HCT116 (cell line): Measurements from ENCODE around the gene ESF1.

Experiments
- MAX ChIP-seq: IDR thresholded peaks from 2 replicates; pipeline ENCODE4 v1.6.1; 2012
- POLR2A ChIP-seq: IDR thresholded peaks from 2 replicates; pipeline ENCODE4 v1.7.0; 2011; ENCODE audit warnings: borderline replicate concordance; ENCODE audit not compliant: insufficient read depth, insufficient read length; ENCODE audit errors: extremely low read depth
- POLR2AphosphoS5 ChIP-seq: IDR thresholded peaks from 2 replicates; pipeline ENCODE4 v1.6.1; 2011; ENCODE audit warnings: mild to moderate bottlenecking, low read depth, low read length, moderate library complexity
- YY1 ChIP-seq: IDR thresholded peaks from 2 replicates; pipeline ENCODE4 v1.6.1; 2011; ENCODE audit warnings: low read length, low read depth, moderate library complexity, mild to moderate bottlenecking; ENCODE audit not compliant: insufficient replicate concordance; ENCODE audit errors: extremely low read depth
- TF ChIP-seq, protein P1 (sequence below), 3 experiments: fragments of 200-600 bp in 1 of 3; sonication (generic) in 1 of 3; IDR thresholded peaks in 2 of 3; conservative IDR thresholded peaks in 1 of 3; 2 replicates each; pipeline ENCODE4 v1.5.1; 2012 to 2017; ENCODE audit warnings: low read depth in 2 of 3, low read length in 2 of 3, antibody characterized with exemption in 1 of 3, borderline replicate concordance in 1 of 3, control low read depth in 1 of 3, mild to moderate bottlenecking in 1 of 3, mixed read lengths in 1 of 3, mixed run types in 1 of 3, moderate library complexity in 1 of 3; ENCODE audit not compliant: insufficient read depth in 1 of 3

DNA sequence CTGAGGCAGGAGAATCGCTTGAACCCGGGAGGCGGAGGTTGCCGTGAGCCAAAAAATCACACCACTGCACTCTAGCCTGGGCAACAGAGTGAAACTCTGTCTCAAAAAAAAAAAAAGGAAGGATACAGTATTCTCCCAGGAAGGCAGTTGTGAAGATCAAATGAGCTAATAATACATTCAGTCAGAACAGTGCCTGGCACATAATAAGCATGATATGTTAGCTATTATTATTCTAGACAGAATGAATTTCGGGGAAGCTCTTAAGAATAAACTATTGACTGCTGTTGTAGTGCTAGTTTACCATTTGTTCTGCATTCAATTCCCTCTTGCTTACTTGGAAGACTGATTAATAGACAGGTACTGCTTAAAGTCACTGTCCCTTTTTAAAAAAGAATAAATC lies 40.7 kb upstream of the ESF1 start:
- TF ChIP-seq, protein P1, sequence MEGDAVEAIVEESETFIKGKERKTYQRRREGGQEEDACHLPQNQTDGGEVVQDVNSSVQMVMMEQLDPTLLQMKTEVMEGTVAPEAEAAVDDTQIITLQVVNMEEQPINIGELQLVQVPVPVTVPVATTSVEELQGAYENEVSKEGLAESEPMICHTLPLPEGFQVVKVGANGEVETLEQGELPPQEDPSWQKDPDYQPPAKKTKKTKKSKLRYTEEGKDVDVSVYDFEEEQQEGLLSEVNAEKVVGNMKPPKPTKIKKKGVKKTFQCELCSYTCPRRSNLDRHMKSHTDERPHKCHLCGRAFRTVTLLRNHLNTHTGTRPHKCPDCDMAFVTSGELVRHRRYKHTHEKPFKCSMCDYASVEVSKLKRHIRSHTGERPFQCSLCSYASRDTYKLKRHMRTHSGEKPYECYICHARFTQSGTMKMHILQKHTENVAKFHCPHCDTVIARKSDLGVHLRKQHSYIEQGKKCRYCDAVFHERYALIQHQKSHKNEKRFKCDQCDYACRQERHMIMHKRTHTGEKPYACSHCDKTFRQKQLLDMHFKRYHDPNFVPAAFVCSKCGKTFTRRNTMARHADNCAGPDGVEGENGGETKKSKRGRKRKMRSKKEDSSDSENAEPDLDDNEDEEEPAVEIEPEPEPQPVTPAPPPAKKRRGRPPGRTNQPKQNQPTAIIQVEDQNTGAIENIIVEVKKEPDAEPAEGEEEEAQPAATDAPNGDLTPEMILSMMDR (IDR thresholded peaks at IDR 0.05 in 2 of 3, conservative IDR thresholded peaks at IDR 0.05 in 1 of 3; ENCODE audit: borderline replicate concordance in 1 of 3, insufficient read depth in 1 of 3, low read depth in 2 of 3, low read length in 2 of 3), result no peak
- TF ChIP-seq POLR2AphosphoS5, result no peak
- TF ChIP-seq POLR2A, result no peak
- TF ChIP-seq MAX, result no peak
- no peak for TF ChIP-seq YY1
